ENCODE results near the gene ALKBH2. TPM values are rescaled to one million over a fixed set of nuclear protein-coding genes. Genes with fewer than 3 reads are reported as not detected.

The ALKBH2 gene
- total RNA-seq, 1 donor = 20.7 TPM

- no peak overlapping the region for H3K4me3 ChIP-seq (ENCODE audit: low read depth, low read length)
- TF ChIP-seq CTCF (IDR thresholded peaks at IDR 0.05; ENCODE audit: insufficient read depth, low read length) = no peak
- no peak for DNase-seq (ENCODE audit: low read depth)
Measured at GRCh38 chr12:109114644-109115043, 21.4 kb upstream of the ALKBH2 start.

GRCh38 chr12:109113661-109114321 is 20.5 kb upstream of the ALKBH2 start:
- TF ChIP-seq CTCF (IDR thresholded peaks at IDR 0.05; ENCODE audit: insufficient read depth, low read length) = no peak
- no peak for DNase-seq (ENCODE audit: low read depth)
- H3K4me3 ChIP-seq (ENCODE audit: low read depth, low read length) = no peak overlapping the region

- DNase-seq (ENCODE audit: low read depth) = no peak
- TF ChIP-seq CTCF (IDR thresholded peaks at IDR 0.05; ENCODE audit: insufficient read depth, low read length) = no peak
- no peak overlapping the region for H3K4me3 ChIP-seq (ENCODE audit: low read depth, low read length)
Measured at GRCh38 chr12:109112720-109113465, 19.6 kb upstream of the ALKBH2 start.

- peak overlapping the region; percentile 78 for H3K4me3 ChIP-seq (ENCODE audit: low read depth, low read length)
- TF ChIP-seq CTCF (IDR thresholded peaks at IDR 0.05; ENCODE audit: insufficient read depth, low read length) = no peak
- DNase-seq (ENCODE audit: low read depth) = peak; percentile 79
Measured at GRCh38 chr12:109110988-109111495, 17.8 kb upstream of the ALKBH2 start.

GRCh38 chr12:109109746-109110350 is 16.6 kb upstream of the ALKBH2 start:
- no peak overlapping the region for H3K4me3 ChIP-seq (ENCODE audit: low read depth, low read length)
- DNase-seq (ENCODE audit: low read depth) = no peak
- TF ChIP-seq CTCF (IDR thresholded peaks at IDR 0.05; ENCODE audit: insufficient read depth, low read length) = no peak

GRCh38 chr12:109105176-109105575 is 11.9 kb upstream of the ALKBH2 start:
- DNase-seq (ENCODE audit: low read depth) = no peak
- H3K4me3 ChIP-seq (ENCODE audit: low read depth, low read length) = no peak overlapping the region
- no peak for TF ChIP-seq CTCF (IDR thresholded peaks at IDR 0.05; ENCODE audit: insufficient read depth, low read length)
